Stimulated activated naive CD8-positive, alpha-beta T cell treated with anti-CD3 and anti-CD28 coated beads, Interleukin-15, Interleukin-2, amounts not matched to agents 100 ng/mL and 50 ng/mL, for 24 hours (primary cell): ENCODE results near the gene TMEM53.

Experiments
- H3K27ac Mint-ChIP-seq: one replicate; pipeline ENCODE4 v1.8.0; 2021; ENCODE audit warnings: mild to moderate bottlenecking, mixed read lengths
- H3K27me3 Mint-ChIP-seq: one replicate; pipeline ENCODE4 v1.8.0; 2021; ENCODE audit warnings: mixed read lengths
- H3K36me3 Mint-ChIP-seq: one replicate; pipeline ENCODE4 v1.8.0; 2021; ENCODE audit warnings: low read depth, mixed read lengths
- H3K4me1 Mint-ChIP-seq: one replicate; pipeline ENCODE4 v1.8.0; 2021; ENCODE audit warnings: low read depth, mixed read lengths
- H3K4me3 Mint-ChIP-seq: one replicate; pipeline ENCODE4 v1.8.0; 2021; ENCODE audit warnings: mild to moderate bottlenecking, mixed read lengths
- H3K9me3 Mint-ChIP-seq: one replicate; pipeline ENCODE4 v1.8.0; 2021; ENCODE audit warnings: mixed read lengths

Gene TMEM53

GRCh38 chr1:44685881-44686280 is 11.6 kb upstream of the TMEM53 start:
- H3K27ac Mint-ChIP-seq: no peak overlapping the region
- no peaks in the 10 kb centered on the region for H3K36me3 Mint-ChIP-seq
- no peaks in the 10 kb centered on the region for H3K27me3 Mint-ChIP-seq
- H3K4me1 Mint-ChIP-seq: no peaks in the 10 kb centered on the region
- no peak overlapping the region for H3K4me3 Mint-ChIP-seq
- no peaks in the 10 kb centered on the region for H3K9me3 Mint-ChIP-seq

- no peaks in the 10 kb centered on the region for H3K27me3 Mint-ChIP-seq
- no peaks in the 10 kb centered on the region for H3K4me1 Mint-ChIP-seq
- no peaks in the 10 kb centered on the region for H3K9me3 Mint-ChIP-seq
- no peaks in the 10 kb centered on the region for H3K36me3 Mint-ChIP-seq
- H3K4me3 Mint-ChIP-seq: no peak overlapping the region
- no peak overlapping the region for H3K27ac Mint-ChIP-seq
Observed at GRCh38 chr1:44685218-44685617, 10.9 kb upstream of the TMEM53 start.

- H3K4me1 Mint-ChIP-seq: no peaks in the 10 kb centered on the region
- no peaks in the 10 kb centered on the region for H3K27me3 Mint-ChIP-seq
- H3K9me3 Mint-ChIP-seq: no peaks in the 10 kb centered on the region
- H3K27ac Mint-ChIP-seq: no peak overlapping the region
- no peaks in the 10 kb centered on the region for H3K36me3 Mint-ChIP-seq
- H3K4me3 Mint-ChIP-seq: no peak overlapping the region
Observed at GRCh38 chr1:44684525-44684924, 10.2 kb upstream of the TMEM53 start.

GRCh38 chr1:44682883-44683265 is 8.6 kb upstream of the TMEM53 start:
- H3K27ac Mint-ChIP-seq: no peak overlapping the region
- no peak overlapping the region for H3K4me3 Mint-ChIP-seq
- H3K4me1 Mint-ChIP-seq: no peaks in the 10 kb centered on the region
- no peaks in the 10 kb centered on the region for H3K27me3 Mint-ChIP-seq
- H3K9me3 Mint-ChIP-seq: no peaks in the 10 kb centered on the region
- H3K36me3 Mint-ChIP-seq: no peaks in the 10 kb centered on the region

GRCh38 chr1:44681905-44682882 is 7.9 kb upstream of the TMEM53 start:
- Mint-ChIP-seq H3K27ac (no peak overlapping the region), H3K9me3 (no peaks in the 10 kb centered on the region), H3K4me3 (no peak overlapping the region), H3K4me1 (no peaks in the 10 kb centered on the region), H3K36me3 (no peaks in the 10 kb centered on the region), H3K27me3 (no peaks in the 10 kb centered on the region)

GRCh38 chr1:44679468-44679867 is 5.2 kb upstream of the TMEM53 start:
- Mint-ChIP-seq H3K4me3 (no peak overlapping the region), H3K27me3 (no peaks in the 10 kb centered on the region), H3K36me3 (no peaks in the 10 kb centered on the region), H3K9me3 (no peaks in the 10 kb centered on the region), H3K27ac (no peak overlapping the region), H3K4me1 (peaks cover 7% of the 10 kb centered on the region)

GRCh38 chr1:44678626-44679025 is 4.3 kb upstream of the TMEM53 start:
- Mint-ChIP-seq H3K36me3 (no peaks in the 10 kb centered on the region), H3K4me1 (peaks cover 10% of the 10 kb centered on the region), H3K4me3 (no peak overlapping the region), H3K27ac (no peak overlapping the region), H3K9me3 (no peaks in the 10 kb centered on the region), H3K27me3 (no peaks in the 10 kb centered on the region)

- Mint-ChIP-seq H3K9me3 (no peaks in the 10 kb centered on the region), H3K4me3 (no peak overlapping the region), H3K36me3 (no peaks in the 10 kb centered on the region), H3K27me3 (no peaks in the 10 kb centered on the region), H3K4me1 (peaks cover 15% of the 10 kb centered on the region), H3K27ac (no peak overlapping the region)
Observed at GRCh38 chr1:44678120-44678519, 3.8 kb upstream of the TMEM53 start.

- no peaks in the 10 kb centered on the region for H3K9me3 Mint-ChIP-seq
- no peaks in the 10 kb centered on the region for H3K27me3 Mint-ChIP-seq
- peaks cover 24% of the 10 kb centered on the region for H3K4me1 Mint-ChIP-seq
- H3K4me3 Mint-ChIP-seq: no peak overlapping the region
- no peak overlapping the region for H3K27ac Mint-ChIP-seq
- no peaks in the 10 kb centered on the region for H3K36me3 Mint-ChIP-seq
Observed at GRCh38 chr1:44677201-44677766, 3.0 kb upstream of the TMEM53 start.

GRCh38 chr1:44676484-44677200 is 2.4 kb upstream of the TMEM53 start:
- Mint-ChIP-seq H3K9me3 (no peaks in the 10 kb centered on the region), H3K4me3 (no peak overlapping the region), H3K27ac (no peak overlapping the region), H3K36me3 (no peaks in the 10 kb centered on the region), H3K4me1 (peaks cover 29% of the 10 kb centered on the region), H3K27me3 (no peaks in the 10 kb centered on the region)

GRCh38 chr1:44675186-44675585 is 905 bp upstream of the TMEM53 start:
- H3K27ac Mint-ChIP-seq: no peak overlapping the region
- H3K4me3 Mint-ChIP-seq: peak overlapping the region; percentile 84
- peaks cover 29% of the 10 kb centered on the region for H3K4me1 Mint-ChIP-seq
- no peaks in the 10 kb centered on the region for H3K9me3 Mint-ChIP-seq
- no peaks in the 10 kb centered on the region for H3K27me3 Mint-ChIP-seq
- H3K36me3 Mint-ChIP-seq: no peaks in the 10 kb centered on the region

GRCh38 chr1:44673675-44674112 is 587 bp downstream of the TMEM53 start:
- Mint-ChIP-seq H3K36me3 (no peaks in the 10 kb centered on the region), H3K4me1 (peaks cover 29% of the 10 kb centered on the region), H3K27me3 (no peaks in the 10 kb centered on the region), H3K9me3 (no peaks in the 10 kb centered on the region), H3K4me3 (peak overlapping the region; percentile 84), H3K27ac (peak overlapping the region; percentile 18)

- H3K36me3 Mint-ChIP-seq: no peaks in the 10 kb centered on the region
- no peaks in the 10 kb centered on the region for H3K9me3 Mint-ChIP-seq
- peak overlapping the region; percentile 84 for H3K4me3 Mint-ChIP-seq
- no peak overlapping the region for H3K27ac Mint-ChIP-seq
- peaks cover 29% of the 10 kb centered on the region for H3K4me1 Mint-ChIP-seq
- no peaks in the 10 kb centered on the region for H3K27me3 Mint-ChIP-seq
Observed at GRCh38 chr1:44672961-44673674, 1.2 kb downstream of the TMEM53 start.

- Mint-ChIP-seq H3K36me3 (no peaks in the 10 kb centered on the region), H3K4me3 (peak overlapping the region; percentile 84), H3K4me1 (peaks cover 29% of the 10 kb centered on the region), H3K9me3 (no peaks in the 10 kb centered on the region), H3K27ac (peak overlapping the region; percentile 22), H3K27me3 (no peaks in the 10 kb centered on the region)
Observed at GRCh38 chr1:44672254-44672955, 1.9 kb downstream of the TMEM53 start.
